Dermis blood vessel endothelial cell (primary cell): ENCODE results near the gene HMCN2. TPM values are rescaled to one million over a fixed set of nuclear protein-coding genes. Genes with fewer than 3 reads are reported as not detected.
A peak's percentile ranks its signal among the peaks of the same experiment; 100 is the strongest.
"Not testable (repeated sequence)": the region's sequence is repeated elsewhere in the genome, so short reads cannot be mapped to it uniquely, and the experiment has no call there.

Experiments used
- DNase-seq: peaks from one replicate; pipeline ENCODE4 v3.0.0; 2010
- total RNA-seq: library from RNA; depleted of rRNA; stranded (reverse); fragments of >200 nt; gene quantifications from 2 replicates; pipeline ENCODE4 v1.2.3, GENCODE V29; 2014

The HMCN2 gene
- total RNA-seq, 1 donor from 2014 or later = 1.0 TPM

DNA sequence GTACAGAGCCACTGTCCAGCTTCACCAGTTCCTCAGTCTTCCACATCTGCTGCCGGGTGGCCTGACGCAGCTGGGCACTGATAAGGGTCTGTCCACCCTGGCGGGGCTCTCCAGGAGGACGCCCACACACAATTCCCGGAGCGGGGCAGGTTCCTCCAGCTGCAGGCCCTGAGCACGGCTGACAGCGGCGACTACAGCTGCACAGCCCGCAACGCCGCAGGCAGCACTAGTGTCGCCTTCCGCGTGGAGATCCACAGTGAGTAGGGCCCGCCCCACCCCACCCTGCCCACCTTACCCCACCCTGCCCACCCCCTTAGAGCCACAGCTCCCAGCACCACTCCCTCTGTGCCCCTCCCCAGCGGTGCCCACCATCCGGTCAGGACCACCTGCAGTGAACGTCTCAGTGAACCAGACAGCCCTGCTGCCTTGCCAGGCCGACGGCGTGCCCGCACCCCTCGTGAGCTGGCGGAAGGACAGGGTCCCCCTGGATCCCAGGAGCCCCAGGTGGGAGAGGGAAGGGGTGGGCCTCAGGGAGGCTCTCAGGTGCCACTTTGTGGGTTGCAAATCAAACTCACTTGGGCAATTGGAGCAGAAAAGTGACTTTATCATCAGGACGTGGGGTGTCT is 130.4 kb downstream of the HMCN2 start:
- no peak for DNase-seq

DNA sequence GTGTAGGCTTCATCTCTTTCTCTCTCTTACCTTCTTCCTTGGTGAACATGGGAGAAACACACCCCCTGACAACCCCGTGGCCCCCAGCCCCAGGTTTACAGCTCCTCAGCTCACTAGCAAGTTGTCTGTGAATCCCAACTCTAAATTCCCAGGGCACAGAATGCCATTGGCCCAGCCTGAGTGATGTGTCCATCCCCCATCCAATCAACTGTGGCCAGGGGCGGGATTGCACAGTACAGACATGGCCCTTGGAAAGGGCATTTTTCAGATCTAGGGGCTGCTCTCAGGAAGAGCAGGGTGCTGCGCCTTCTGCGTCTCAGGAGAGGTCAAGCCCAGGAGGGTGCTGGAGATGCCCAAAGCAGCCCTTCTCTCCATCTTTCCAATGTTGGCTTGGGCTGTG is 131.0 kb downstream of the HMCN2 start:
- no peak for DNase-seq

DNA sequence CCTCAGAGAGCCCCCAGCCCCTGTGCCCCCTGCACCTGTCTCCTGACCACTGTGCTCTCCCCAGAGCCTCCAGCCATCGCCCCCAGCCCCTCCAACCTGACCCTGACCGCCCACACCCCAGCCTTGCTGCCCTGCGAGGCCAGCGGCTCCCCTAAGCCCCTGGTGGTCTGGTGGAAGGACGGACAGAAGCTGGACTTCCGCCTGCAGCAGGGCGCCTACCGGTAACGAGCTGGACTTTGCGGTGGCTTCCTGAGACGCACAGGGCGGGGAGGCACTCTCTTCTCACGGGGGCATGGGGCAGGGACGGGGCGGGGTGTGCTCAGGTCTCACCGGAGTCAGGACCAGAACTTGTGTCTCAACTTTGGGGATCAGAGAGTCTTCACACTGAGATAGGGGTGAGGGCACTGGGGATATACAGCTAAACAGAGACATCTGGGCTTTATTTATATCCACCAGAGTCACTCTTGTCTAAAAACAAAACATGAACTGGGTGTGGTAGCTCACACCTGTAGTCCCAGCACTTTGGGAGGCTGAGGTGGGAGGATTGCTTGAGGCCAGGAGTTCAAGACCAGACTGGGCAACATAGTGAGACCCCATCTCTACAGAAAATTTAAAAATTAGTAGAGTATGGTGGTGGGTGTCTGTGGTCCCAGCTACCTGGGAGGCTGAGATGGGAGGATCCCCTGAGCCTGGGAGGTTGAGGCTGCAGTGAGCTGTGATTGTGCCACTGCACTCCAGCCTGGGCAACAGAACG is 133.1 kb downstream of the HMCN2 start:
- DNase-seq = no peak

DNA sequence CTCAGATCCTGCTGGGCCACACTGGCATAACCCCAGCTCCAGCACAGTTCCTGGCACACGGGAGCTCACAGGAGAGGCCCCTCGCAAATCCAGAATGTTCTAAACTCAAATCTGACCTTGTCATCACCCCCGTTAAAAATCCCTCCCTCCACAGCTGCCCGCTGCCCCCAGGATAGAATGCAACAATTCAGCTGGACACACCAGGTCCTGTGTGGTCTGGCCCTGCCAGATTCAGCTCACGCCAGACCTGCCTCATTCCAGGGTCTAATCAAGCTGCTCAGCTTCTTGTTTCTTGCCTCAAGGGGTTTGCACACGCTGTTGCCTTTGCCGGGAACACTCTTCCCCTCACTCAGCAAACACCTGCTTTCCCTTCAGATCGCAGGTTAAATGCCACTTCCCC is 134.2 kb downstream of the HMCN2 start:
- no peak for DNase-seq

DNA sequence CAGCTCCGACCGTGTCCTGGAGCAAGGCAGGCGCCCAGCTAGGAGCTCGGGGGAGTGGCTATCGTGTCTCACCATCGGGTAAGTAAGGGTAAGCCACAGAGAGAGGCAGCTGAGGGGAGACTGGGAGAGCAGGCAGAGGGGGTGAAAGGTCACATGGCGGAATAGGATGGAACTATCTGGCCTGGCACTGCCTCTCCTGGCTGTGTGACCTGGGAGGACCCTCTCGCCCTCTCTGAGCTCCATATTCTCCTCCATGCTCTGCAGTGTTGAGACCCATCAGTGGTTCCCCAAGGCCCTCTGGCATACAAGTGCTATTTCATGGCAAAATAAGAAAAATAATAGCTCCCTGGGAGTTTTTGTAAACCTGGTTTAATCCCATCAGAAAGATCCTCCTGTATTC is 135.3 kb downstream of the HMCN2 start:
- no peak for DNase-seq

DNA sequence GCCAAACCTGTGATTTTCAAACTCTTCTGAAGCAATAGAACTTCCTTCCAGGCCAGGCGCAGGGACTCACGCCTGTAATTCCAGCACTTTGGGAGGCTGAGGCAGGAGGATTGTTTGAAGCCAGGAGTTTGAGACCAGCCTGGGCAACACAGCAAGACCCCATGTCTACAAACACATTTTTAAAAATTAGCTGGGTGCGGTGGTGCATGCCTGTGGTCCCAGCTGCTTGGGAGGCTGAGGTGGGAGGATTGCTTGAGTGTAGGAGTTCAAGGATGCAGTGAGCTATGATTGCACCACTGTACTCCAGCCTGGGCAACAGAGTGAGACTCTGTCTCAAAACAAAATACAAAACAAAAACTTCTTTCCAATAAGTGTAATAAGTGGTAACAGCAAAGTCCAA is 136.2 kb downstream of the HMCN2 start:
- not testable (repeated sequence) for DNase-seq

DNA sequence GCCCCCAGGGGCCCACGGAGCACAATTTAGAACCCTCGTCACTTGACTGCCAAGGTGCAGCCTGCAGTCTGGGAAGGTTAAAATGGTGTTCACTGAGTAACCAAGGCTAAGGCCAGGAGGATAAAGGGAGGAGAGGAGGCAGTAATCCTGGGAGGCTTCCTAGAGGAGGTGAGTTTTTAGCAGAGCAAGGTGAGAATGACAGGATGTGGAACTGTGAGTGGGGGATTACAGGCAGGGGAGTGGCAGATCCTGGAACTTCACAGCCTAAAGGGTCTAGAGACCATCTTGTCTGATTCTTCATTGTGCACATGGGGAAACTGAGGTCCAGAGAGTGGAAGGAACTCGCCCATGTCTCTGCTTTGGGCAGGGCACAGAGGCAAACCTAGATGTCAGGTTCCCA is 136.7 kb downstream of the HMCN2 start:
- DNase-seq = no peak

DNA sequence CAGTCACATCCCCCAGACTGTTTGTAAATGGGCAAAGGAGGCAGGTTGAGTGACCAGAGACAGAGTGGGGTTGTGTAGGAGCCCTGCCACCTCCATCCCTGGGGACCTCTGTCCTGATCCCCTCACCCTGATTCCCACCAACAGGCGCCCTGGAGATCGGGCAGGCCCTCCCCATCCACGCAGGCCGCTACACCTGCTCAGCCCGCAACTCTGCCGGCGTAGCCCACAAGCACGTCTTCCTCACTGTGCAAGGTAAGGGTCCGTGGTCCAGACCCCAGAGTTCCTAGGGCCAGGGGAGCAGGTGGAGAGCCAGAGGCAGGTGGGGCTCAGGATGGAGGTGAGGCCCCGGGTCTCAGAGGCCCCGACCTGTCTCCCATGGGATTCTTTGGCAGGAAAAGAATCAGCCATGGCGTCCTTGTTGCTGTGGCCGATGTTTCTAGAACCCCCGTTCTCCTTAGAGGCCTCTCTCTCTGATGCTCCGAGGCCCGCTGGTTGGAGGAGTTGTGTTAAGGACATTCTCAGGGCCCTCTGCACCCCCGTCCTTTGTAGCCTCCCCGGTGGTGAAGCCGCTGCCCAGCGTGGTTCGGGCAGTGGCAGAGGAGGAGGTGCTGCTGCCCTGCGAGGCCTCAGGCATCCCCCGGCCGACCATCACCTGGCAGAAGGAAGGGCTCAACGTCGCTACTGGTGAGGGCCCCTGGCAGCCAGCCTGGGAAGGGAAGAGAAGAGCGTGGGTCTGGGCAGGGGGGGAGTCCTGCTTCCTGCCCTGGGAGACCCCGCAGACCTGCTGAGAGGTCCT is 137.3 kb downstream of the HMCN2 start:
- DNase-seq = no peak

DNA sequence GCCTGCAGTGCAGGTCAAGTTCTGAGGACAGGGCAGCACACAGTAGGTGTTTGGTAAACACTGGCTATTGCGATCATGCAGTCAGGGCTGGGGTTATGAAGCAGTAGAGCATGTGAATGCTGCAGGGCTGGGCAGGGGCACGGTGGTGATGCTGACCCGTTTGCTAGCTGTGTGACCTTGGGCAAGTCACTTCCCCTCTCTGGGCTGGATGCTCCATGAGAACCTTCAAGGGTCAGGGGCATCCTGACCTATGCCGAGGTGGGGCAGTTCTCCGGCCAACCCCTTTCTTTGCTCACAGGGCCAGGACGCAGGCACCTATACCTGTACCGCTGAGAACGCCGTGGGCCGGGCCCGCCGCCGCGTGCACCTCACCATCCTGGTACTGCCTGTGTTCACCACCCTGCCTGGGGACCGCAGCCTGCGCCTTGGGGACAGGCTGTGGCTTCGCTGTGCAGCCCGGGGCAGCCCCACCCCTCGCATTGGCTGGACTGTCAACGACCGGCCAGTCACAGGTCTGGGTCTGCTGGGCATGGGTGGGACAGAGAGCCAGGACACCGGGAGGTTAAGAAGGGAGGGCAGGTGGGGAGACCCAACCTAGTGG is 140.2 kb downstream of the HMCN2 start:
- no peak for DNase-seq

DNA sequence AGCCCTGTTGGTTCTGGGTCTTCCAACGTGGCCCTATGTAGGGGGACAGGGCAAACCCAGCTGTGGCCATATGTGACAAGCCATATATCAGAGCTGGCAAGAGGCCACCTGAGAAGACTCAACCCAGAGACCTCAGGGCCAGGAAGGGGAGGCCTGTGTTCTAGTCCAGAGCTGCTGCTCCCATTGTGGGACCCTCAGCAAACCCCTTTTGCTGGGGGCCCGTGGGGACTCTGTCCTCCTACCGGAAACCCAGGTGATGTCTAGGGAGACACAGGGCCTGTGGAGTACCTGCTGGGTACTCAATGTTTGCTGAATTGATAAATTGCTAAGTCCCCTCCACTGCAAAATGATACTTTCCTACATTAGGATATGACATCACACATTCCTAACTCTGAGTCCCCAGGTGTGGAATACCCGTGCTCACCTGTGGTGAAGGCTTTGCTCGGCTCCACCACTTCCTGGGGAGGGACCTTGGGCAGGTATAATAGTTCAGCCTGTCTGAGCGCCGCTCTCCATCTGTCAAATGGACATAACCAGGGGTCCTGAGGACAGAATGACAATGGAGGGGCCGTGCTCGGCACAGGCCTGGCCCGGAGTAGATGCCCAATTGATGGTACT is 140.8 kb downstream of the HMCN2 start:
- DNase-seq = no peak

DNA sequence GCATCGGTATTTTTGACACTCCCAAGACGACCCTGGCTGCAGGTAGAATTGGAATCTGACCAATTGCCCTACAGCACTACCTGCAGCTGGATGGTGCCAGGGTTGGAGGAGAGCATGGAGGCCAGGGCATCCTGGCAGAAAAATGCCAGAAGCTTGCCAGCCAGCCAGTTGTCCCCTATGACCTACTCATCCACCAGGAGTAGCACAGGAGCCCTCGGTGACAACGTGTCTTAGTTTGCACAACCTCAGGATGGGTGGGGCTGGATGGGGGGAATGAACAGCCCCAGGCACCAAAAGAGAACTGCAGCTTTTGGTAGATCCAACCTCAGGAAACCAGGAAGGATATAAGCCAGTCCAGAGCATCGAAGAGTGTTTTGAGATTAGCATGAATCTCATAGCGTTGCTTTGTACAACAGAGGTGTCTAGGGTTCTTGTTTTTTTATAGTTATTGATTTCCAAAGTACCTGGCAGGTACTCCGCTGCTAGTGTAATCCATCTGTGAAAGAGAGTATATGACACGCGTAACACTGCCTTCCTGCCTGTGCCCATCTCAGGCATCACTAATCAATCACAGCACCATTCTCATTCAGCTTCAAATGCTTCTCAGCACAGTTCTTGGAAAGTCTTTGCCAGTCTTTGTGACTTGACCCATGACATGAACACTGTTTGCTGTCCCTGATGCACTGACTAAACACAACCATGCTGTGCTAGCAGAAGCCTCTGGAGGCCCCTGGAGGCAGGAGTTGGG is 142.5 kb downstream of the HMCN2 start:
- DNase-seq = no peak

DNA sequence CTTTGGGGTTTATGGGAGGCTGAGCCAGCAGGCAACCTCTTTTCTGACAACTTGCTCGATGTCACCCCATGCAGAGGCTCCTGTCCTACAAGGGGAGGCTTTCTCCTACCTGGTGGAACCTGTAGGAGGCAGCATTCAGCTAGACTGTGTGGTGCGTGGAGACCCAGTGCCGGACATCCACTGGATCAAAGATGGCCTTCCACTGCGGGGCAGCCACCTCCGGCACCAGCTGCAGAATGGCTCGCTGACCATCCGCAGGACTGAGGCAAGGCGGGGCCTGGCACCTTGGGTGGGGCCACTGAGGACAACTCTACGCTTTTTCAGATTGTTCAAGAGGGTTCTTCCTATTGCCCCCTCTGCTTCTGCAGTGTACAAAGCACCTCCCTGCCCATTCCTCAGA is 143.1 kb downstream of the HMCN2 start:
- no peak for DNase-seq

DNA sequence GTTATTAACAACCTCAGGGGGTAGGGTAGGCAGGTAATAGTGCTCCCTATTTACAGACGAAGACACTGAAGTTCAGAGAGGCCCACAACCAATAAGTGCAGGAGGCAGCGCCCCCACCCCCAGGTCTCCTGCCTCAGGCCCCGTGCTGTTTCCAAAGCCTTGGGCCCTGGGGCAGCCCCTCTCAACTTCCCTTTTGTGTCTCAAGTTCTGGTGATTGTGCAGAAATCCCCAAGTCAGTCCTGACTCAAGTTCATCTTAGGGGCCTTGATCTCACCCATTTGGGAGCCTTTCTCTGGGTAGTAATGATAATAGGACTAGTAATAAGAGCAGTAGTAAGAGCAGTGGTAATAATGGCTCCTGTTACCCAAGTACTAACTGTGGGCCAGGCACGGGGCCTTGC is 143.7 kb downstream of the HMCN2 start:
- DNase-seq = no peak

DNA sequence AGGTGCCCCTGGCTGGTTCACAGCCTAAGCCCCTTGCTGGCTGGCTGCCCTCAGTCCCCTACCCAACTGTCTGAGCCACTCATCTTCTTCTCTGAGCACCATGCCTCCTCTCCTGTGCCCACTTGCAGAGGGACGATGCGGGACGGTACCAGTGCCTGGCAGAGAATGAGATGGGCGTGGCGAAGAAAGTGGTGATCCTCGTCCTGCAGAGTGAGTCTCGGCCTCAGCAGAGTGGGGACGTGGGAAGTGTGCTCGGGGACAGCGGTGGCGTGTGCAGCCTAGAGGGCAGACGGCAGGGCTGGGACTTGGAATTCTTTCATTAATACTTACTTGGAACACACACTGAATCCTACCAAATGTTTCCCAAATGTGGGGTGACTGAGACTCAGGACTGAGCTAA is 144.9 kb downstream of the HMCN2 start:
- no peak for DNase-seq

DNA sequence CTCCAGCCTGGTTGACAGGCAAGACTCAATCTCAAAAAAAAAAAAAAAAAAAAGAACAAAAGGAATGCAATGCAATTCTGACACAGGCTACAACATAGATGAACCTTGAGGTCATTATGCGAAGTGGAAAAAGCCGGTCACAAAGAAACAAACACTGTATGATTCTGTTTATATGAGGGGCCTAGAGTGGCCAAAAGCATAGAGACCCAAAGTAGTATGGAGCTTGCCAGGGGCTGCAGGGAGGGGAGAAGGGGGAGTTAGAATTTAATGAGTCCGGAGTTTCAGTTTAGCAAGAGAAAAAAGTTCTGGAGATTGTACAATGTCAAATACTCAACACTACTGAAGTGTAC is 146.0 kb downstream of the HMCN2 start:
- DNase-seq = peak; percentile 37

DNA sequence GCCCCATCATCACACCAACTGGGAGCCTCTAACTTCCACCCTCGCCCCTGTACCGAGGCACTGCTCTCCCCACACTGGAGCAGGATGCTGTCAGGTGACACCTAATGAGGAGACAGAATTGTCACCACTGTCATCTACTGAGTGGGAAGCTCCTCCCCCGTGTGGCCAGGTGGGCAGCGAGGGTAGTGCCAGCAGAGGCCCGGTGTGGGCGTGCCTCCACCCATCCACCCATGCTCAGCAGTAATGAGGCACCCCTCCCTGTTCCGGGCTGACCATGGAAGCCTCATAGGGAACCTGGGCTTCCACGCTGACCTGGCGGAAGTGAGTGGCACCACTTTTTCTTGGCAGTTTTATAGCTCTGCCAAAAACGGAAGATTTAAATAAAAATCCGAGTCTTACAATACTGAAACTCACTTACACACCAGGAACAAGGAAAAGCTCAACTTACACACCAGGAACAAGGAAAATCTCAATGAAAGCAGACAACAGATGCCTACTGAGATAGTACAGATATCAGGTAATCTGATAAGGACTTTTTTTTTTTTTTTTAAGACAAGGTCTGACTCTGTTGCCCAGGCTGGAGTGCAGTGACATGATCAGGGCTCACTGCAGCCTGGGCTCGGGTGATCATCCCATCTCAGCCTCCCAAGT is 148.6 kb downstream of the HMCN2 start:
- DNase-seq = no peak

DNA sequence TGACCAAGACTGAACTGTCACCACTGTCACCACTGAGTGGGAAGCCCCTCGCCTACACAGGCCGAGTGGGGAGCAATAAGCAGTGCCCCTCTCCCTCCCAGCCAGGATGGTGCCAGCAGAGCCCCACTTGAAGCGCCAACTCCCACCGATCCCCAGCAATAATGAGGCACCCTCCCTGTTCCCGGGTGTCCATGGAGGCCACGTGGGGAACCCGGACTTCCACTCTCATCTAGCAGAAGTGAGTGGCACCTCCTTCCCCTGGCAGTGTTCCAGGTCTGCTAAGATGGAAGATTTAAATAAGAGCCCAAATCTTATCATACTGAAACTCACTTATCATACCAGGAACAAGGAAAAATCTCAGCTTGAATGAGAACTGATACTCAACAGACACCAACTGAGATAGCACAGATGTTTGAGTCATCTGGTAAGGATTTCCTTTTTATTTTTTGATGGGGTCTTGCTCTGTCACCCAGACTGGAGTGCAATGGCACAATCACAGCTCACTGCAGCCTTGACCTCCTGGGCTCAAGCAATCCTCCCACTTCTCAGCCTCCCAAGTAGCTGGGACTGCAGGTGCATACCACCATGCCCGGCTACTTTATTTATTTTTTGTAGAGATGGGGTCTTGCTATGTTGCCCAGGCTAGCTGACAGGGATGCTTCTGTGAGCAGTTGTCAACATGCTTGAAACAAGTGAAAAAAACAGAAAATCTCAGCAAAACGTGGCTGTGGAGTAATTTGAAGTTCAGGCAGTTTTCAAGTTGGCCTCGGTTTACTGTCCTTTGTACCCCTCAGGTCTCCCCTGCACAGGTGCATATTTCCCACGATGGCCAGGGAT is 149.6 kb downstream of the HMCN2 start:
- no peak for DNase-seq

DNA sequence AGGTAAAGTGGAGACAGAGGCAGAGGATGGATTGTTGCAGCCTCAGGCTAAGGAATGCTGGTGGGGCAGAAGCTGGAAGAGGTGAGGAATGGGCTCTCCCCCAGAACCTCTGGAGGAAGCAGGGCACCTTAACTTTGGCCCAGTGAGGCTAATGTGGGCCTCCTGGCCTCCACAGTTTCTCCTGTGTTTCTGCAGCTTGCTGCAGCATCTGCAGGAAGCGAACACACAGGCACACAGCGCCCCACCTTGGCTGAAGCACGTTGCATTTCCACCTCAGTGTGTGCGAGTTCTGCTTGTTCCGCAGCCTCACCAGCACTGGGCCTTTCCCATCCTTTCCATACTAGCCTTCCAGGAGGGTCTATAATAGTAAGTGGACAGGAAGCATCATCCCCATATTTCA is 152.0 kb downstream of the HMCN2 start:
- peak; percentile 24 for DNase-seq

DNA sequence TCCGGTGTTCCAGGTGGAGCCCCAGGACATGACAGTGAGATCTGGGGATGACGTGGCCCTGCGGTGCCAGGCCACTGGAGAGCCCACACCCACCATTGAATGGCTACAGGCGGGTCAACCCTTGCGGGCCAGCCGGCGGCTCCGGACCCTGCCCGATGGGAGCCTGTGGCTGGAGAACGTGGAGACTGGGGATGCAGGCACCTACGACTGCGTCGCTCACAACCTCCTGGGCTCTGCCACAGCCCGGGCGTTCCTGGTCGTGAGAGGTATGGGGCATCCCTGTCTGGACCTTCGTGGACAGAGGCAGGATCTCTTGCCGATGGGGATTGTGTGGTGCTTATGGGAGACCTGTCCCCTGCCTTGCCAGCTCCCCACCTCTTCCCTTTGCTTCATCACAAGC is 153.2 kb downstream of the HMCN2 start:
- DNase-seq = no peak

DNA sequence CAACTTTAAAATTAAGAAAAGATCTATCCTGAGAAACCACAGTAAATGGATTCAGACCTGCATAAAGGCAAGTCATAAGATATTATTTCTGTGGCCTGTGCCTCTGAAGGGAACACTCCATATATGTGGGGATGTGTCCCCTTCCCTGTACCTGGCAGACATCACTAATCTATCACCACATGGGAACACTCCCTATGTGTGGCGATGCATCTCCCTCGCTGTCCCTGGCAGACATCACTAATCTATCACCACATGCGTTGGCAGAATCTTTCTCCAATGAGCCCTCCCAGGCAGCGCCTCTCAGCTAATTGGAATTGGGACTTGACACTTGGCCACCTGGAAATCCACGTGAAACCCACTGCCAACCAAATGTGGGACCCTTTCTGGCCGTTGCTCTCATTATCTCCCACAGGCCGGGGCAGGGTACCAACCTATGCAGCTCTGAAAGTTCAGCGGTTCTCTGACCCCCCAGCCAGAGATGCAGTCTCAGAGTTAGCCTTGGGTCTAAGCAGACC is 154.0 kb downstream of the HMCN2 start:
- DNase-seq = no peak
